Measurements from ENCODE around the gene TAF15. TPM values are rescaled to one million over a fixed set of nuclear protein-coding genes. Genes with fewer than 3 reads are reported as not detected.

The TAF15 gene
- total and polyA plus RNA-seq, 10 of the 15 experiments (the other 5 are each of a cell fraction or from before 2014, with no cell fraction given), result 9.5 to 259 (median 40.4) TPM

DNA sequence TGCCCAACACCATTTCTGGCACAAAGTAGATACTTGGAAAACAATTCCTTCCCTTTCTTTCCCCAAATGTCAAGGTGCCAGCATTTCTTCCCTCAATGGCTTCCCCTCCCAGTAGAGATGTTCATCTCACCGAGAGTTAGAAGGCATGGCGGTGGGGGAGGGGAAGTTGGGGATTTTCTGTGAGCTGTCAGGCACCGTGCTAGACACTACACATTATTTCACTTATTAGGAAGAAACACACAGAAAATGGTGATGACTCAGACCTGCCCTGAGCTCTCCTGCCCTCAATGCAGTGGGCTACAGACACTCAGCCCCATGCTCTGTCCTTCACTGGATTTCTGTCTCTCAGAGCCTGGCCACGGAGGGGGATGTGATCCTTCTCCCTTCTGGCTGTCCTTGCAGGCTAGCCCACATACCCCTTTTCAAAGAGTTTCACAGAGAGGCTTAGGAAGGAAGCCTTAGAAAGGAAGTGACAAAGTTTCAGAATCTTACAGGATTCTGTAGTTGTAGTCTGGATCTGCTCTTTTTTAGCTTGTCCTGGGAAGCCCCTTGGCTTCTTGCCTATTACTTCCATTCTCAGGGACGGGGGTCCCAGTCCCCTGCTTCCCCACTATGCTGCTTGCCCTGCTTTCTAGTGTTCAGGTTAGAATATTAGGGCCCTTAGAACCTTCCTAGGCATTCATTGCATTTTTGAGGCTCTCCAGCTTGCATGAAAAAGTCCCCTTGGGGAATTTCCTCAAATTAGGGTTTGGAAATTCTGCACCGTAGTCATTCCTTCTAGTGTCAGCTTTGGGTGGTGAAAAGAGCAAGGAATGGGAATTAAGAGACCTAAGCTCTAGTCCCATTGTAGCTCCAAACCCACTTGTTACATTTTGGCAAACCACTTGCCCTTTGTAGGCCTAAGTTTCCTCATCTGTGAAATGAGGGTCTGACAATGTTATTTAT, 83.1 kb downstream of the TAF15 start (continued):
- no peak for TF ChIP-seq ZNF217 (IDR thresholded peaks at IDR 0.05)
- TF ChIP-seq YY1 (IDR thresholded peaks at IDR 0.05; ENCODE audit: low read depth, low read length), result no peak
- peak in 1 of 2 experiments; percentile 22; a peak in 1 of 4 replicates for TF ChIP-seq IKZF2 (IDR thresholded peaks at IDR 0.05)
- TF ChIP-seq, protein P1, sequence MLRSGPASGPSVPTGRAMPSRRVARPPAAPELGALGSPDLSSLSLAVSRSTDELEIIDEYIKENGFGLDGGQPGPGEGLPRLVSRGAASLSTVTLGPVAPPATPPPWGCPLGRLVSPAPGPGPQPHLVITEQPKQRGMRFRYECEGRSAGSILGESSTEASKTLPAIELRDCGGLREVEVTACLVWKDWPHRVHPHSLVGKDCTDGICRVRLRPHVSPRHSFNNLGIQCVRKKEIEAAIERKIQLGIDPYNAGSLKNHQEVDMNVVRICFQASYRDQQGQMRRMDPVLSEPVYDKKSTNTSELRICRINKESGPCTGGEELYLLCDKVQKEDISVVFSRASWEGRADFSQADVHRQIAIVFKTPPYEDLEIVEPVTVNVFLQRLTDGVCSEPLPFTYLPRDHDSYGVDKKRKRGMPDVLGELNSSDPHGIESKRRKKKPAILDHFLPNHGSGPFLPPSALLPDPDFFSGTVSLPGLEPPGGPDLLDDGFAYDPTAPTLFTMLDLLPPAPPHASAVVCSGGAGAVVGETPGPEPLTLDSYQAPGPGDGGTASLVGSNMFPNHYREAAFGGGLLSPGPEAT (IDR thresholded peaks at IDR 0.05; ENCODE audit: low read depth), result peak; percentile 49; the same call in 1 of the 2 replicates
- TF ChIP-seq FOXM1 (IDR thresholded peaks at IDR 0.05; ENCODE audit: low read depth, low read length), result peak; percentile 44; the same call in 1 of the 2 replicates
- no peak for TF ChIP-seq RAD51 (IDR thresholded peaks at IDR 0.05)
- TF ChIP-seq, protein P2, sequence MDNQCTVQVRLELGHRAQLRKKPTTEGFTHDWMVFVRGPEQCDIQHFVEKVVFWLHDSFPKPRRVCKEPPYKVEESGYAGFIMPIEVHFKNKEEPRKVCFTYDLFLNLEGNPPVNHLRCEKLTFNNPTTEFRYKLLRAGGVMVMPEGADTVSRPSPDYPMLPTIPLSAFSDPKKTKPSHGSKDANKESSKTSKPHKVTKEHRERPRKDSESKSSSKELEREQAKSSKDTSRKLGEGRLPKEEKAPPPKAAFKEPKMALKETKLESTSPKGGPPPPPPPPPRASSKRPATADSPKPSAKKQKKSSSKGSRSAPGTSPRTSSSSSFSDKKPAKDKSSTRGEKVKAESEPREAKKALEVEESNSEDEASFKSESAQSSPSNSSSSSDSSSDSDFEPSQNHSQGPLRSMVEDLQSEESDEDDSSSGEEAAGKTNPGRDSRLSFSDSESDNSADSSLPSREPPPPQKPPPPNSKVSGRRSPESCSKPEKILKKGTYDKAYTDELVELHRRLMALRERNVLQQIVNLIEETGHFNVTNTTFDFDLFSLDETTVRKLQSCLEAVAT (IDR thresholded peaks at IDR 0.05), result no peak
- TF ChIP-seq POLR2AphosphoS2 (IDR thresholded peaks at IDR 0.05; ENCODE audit: low read depth, low read length), result no peak
- TF ChIP-seq ZNF24 (IDR thresholded peaks at IDR 0.05), result peak; percentile 20; the same call in 1 of the 2 replicates
- no peak for TF ChIP-seq NFYA (IDR thresholded peaks at IDR 0.05; ENCODE audit: borderline replicate concordance, low read depth, low read length)
- TF ChIP-seq MTA2 (IDR thresholded peaks at IDR 0.05; ENCODE audit: low read depth), result peak; percentile 47
- no peak for TF ChIP-seq BACH1 (IDR thresholded peaks at IDR 0.05; ENCODE audit: borderline replicate concordance)
- TF ChIP-seq ETV6 (conservative IDR thresholded peaks at IDR 0.05 in 1 of 2, IDR thresholded peaks at IDR 0.05 in 1 of 2; ENCODE audit: borderline replicate concordance in 1 of 2, low read depth in 1 of 2), result peak in 1 of 2 experiments; percentile 64; a peak in 1 of 4 replicates
- TF ChIP-seq HDAC6 (IDR thresholded peaks at IDR 0.05; ENCODE audit: unreplicated experiment), result no peak
- TF ChIP-seq SMARCA5 (IDR thresholded peaks at IDR 0.05), result peak; percentile 81; the same call in 1 of the 2 replicates
- peak; percentile 70; the same call in 1 of the 2 replicates for TF ChIP-seq DPF2 (IDR thresholded peaks at IDR 0.05)
- TF ChIP-seq NFIC (IDR thresholded peaks at IDR 0.05; ENCODE audit: low read depth, low read length), result peak; percentile 68
- TF ChIP-seq RUNX3 (IDR thresholded peaks at IDR 0.05; ENCODE audit: low read length), result peak; percentile 53
- TF ChIP-seq, protein P3, sequence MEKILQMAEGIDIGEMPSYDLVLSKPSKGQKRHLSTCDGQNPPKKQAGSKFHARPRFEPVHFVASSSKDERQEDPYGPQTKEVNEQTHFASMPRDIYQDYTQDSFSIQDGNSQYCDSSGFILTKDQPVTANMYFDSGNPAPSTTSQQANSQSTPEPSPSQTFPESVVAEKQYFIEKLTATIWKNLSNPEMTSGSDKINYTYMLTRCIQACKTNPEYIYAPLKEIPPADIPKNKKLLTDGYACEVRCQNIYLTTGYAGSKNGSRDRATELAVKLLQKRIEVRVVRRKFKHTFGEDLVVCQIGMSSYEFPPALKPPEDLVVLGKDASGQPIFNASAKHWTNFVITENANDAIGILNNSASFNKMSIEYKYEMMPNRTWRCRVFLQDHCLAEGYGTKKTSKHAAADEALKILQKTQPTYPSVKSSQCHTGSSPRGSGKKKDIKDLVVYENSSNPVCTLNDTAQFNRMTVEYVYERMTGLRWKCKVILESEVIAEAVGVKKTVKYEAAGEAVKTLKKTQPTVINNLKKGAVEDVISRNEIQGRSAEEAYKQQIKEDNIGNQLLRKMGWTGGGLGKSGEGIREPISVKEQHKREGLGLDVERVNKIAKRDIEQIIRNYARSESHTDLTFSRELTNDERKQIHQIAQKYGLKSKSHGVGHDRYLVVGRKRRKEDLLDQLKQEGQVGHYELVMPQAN (conservative IDR thresholded peaks at IDR 0.05), result 0 out of 2 replicates have a peak, but pooled peaks have one; percentile 32

All from GM12878 (cell line).